PC-9 (cell line): ENCODE measurements around the gene KRTAP13-4.

Experiments used
- CTCF ChIP-seq: fragments of 200-600 bp; sonication (generic); conservative IDR thresholded peaks from 2 replicates; pipeline ENCODE4 v1.6.1; 2017; ENCODE audit warnings: mixed run types, antibody characterized with exemption, mild to moderate bottlenecking, moderate library complexity
- EZH2 ChIP-seq: fragments of 200-600 bp; sonication (generic); IDR thresholded peaks from 2 replicates; pipeline ENCODE4 v1.8.0; 2017; ENCODE audit warnings: antibody characterized with exemption, low read depth

DNA sequence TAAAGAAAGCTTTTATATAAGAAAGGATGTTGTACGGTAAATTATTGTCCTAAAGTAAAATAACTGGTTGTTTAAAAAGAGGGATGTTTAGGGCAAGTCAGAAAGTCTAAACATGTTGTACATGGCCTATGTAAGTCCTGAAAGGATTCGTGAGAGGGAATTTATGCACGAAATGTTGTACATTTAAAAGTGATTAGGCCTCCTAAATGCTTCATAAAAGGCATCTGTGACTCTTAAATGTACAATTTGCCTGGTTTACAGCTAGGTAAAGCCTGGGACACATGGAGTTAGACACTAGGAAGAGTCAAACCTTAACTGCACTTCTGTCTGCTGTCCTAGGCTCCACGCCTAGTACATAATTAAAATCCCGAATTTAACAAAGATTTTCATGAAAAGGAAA lies 14.0 kb upstream of the KRTAP13-4 start:
- TF ChIP-seq CTCF (no peak), EZH2 (no peak)
